ENCODE data around the gene ABHD17A.

GRCh38 chr19:1854542-1855039 lies 30.7 kb downstream of the ABHD17A start:
- TF ChIP-seq GATA2 (IDR thresholded peaks at IDR 0.05; ENCODE audit: low read depth, low read length) (no peak), GATA3 (IDR thresholded peaks at IDR 0.05; ENCODE audit: low read depth, low read length) (no peak)
